CD4-positive, alpha-beta T cell treated with Interleukin-1 beta for 1 hour (primary cell): ENCODE data around the gene ATP11A.
"Not testable (repeated sequence)": the region's sequence is repeated elsewhere in the genome, so short reads cannot be mapped to it uniquely, and the experiment has no call there.

Experiments used
- DNase-seq, 2 donors: peaks; one replicate each; pipeline ENCODE4 v3.0.0-alpha.2; 2020 to 2022

ATP11A gene

DNA sequence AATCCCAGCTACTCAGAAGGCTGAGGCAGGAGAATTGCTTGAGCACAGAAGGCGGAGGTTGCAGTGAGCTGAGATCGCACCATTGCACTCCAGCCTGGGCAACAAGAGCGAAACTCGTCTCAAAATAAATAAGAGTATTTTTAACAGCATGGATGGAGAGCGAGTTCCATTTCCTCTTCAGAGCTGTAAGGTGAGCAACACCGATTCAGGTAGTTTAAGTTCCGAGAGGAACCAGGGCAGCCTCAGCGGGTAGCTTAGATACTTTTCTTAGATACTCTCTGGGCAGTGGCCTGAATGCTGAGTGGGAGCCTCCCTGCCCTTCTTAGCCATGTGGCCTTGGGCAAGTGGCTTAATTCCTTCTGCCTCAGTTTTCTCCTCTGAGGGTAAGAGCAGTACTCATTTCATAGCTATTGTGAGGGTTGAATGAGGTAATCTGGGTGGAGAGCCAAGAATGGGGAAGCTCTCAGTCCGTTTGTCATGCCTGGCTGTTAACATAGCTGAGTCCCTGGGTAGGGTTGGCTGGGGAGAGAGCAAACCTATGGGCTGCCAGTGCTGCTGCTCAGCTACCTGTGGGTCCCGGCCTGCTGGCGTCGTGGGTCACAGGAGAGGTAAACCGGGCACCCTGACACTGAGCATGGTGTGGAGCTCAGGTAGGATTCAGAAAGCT lies 4.1 kb downstream of the ATP11A start:
- peak in 1 of 2 donors; percentile 22 for DNase-seq

DNA sequence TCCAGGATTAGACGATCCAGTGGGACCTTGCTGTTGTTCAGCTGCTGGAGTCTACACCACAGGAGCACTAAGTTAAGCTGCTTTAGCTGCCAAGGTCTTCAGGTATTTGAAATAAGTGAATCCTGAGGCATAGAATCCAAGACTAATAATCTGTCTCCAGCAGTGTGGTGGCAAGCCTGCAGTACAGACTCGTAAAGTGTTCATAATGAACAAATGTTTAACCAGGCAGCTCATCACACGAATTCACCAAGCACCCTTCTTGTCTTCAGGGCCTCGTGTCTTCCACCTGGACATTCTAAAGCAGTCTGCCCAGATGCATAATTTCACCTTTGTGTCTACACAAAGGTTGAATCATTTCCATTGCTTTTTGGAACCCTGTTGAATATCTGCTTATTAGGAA lies 5.3 kb downstream of the ATP11A start:
- no peak for DNase-seq

DNA sequence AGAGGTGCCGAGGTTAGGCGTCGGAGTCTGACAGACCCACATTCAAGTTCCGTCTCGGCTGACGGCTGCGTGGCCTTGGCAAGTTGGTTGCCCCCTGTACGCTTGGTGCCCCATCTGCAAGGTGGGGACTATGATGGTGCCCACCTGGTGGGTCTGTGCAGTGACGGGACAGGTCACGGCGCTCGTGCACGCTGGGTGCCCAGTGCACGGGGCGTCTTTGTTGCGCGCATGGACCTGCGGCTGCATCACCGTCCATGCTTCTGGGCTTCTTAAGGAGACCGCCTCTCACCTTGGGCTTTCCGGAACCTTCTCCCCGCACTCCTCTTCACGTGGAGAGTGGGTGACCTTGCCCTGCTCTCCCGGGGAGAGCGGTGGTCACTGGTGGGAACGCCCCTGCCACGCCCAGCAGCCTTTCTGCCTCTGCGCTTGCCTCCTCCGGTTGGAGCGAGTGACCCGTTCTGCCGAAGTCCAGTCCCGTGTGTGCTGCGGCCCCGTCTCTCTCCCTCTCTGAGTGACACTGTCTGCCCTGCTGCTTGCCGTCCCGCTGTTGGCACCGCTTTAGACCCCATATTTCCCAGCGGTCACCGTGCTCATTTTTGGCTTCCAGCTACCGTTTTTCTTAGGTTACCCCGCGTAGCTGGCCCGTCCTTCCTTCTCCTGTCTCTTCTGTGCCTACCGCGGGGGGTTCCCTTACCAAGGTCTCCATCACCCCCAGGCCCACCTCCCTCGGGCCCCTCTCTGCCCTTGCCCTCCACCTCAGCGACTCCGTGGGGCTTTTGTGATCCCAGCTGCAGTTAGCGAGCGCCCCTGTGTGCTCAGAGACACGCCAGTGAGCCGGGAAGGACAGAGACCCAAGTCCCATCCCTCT lies 6.4 kb downstream of the ATP11A start:
- DNase-seq, result no peak

DNA sequence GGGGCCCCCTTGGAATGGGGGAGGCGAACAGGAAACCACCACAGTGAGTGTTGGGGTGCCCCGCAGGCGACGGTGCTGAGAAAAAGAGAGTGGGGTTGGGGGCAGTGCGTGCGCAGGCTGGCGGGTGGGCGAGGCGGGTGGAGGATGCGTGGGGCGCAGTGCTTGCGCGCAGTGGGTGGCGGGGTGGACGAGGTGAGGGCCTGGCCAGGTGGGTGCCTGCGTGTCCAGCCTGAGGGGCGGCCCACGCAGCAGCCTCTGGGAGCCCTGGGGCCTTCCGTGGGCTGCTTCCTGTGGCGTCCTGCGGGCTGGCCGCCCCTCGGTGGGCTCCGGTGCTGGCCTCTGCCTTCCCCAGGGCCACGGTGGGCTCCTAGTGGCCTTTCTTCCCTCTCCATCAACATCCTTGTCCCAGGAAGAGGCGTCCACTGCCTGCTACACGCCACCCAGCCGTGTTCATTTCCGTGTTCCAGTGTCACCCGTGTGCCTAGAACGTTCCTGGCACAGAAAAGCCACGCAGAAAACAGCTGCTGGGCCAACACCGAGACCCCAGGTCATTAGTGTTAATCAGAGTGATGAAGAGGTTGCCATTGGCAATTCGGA lies 7.1 kb downstream of the ATP11A start:
- no peak for DNase-seq

DNA sequence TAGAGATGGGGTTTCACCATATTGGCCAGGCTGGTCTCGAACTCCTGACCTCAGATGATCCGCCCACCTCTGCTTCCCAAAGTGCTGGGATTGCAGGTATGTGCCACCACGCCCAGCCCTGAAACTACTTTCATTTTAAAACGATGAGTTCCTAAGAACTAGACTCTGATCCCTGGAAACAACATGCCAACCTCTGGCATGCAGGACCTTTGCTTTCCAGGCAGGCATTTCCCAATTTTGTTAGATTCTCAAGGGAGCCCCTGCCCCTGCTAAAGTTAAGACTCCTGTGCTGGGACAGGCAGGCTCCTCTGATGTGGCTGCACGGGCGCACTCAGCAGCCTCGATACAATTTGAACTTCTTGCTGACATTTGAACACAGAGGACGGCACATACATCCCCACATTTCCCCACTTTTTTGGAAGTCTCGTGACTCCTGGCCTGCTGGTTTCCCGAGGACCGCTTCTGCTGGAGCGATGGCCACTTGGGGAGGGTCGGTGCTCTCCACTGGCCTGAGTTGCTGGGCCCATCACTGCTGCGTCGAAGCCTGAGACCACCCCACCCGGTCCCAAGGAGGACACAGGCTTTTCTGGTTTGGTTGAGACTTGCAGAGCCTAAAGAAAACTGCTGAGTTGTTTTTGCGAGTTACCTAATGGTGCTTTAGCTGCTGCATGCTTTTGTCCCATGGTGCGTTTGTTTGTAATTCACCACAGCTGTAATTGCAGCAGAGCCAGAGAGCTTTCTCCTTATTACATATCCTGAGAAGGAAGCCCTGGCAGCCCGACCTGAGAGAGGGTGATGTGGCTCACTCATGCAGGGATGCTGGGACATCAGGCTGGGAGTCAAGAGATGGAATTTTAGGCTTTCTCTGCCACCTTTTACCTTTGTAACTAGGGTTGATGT lies 8.2 kb downstream of the ATP11A start:
- no peak for DNase-seq

DNA sequence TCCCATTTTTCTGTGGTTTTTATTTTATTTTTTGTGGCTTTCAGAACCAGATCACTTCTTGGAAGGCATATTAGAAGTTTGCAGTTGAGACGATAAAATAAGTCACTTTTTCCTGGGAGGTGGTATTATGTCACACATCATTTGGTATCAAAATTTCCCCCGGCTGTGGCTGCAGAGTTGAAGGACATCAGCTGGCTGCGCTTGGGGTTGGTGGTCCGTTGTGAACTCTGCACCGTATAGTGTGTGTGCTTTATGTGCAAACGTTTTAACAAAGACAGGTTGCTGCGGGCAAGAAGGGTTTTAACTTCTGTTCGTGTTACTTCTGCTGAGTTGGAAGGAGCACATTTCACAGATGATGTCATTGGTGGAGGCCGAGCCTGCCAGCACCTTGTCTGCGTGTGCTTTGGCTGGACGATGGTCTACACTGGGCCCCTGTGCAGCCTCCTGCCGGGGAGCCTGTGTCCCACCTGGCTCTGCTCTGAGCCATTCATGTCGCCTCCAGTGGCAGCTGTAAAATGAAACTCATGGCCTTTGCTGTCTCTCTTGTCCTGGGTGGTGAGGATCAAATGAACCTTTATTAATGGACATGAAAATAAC lies 9.6 kb downstream of the ATP11A start:
- DNase-seq, result no peak

DNA sequence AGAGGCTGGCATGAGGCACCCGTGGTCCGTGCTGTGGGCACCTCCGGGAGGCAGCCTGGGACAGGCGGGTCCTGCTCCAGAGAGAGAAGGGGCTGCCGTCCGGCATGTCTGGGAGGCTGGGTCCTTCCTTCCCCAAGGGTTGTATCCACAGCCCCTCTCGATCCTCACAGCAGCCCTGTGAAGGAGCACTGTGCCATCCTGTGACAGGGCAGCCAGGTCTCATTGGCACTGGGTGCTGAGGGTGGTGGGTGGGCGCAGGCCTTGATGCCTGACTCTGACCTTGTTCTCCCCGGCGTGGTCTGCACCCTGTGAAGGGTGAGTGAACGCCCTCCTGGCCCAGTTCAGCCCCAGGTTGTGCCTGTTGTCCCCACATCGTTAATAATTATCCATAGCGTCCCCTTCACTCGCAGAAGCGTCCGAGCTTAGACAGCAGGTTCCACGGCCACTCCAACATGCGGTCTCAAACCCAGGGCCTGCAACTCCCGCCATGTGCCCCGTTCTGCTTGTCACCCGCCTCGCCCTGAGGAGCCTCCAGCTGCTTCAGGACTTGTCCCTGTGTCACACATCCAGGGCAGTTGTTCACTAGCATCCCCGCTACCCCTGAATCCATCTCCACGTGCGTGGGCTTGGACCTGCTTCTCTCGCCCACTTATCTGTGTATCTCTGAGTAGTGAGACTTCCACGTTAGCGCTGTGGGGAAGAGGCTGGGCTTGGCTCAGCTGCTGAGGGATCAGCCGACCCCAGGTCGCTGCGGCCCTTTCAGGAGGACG lies 10.6 kb downstream of the ATP11A start:
- no peak for DNase-seq

DNA sequence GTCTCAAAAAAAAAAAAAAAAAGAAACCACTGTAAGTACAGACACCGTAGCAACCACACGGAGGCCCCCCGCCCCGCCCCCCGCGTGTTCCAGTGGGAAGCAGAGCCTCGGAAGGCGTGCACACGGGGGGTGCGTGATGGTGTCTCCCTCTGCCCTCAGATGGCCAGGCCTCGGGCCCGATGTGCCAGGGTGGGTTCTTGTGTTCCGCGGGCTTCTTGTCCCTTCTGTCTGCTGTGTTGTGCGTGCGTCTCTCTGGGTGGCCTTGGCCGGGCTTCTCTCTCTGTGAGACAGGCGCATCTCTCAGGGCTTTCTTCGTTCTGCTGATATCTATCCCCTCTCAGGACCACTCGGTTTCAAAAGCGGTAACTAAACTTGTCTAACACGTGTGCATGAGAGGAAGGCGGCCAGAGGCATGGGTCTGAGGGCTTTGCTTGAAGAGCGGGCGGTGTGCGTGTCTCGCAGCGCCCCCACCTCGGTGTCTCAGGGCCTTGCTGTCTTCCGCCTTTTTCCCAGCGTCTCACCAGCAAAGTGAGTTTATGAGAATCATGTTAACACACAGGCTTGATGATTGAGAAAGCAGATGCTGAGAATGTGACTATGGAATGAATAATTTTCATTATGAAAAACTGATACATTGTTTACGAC lies 12.6 kb downstream of the ATP11A start:
- no peak for DNase-seq

DNA sequence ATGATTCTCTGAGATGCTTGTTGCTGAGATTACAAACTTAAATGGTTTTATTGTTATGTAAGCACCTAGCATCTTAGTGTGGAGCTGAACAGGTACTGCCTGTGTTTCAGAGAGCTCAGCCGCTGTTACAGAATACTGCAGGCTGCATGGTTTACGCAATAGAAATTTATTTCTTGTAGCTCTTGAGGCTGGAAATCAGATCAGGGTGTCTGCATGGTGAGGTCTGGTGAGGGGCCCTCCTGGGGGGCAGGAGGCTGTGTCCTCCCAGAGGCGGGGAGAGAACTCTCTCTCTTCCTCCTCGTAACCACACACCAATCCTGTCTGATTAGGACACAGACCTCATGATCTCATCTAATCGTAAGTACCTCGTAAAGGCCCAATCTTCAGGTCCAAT lies 13.1 kb downstream of the ATP11A start:
- no peak for DNase-seq

DNA sequence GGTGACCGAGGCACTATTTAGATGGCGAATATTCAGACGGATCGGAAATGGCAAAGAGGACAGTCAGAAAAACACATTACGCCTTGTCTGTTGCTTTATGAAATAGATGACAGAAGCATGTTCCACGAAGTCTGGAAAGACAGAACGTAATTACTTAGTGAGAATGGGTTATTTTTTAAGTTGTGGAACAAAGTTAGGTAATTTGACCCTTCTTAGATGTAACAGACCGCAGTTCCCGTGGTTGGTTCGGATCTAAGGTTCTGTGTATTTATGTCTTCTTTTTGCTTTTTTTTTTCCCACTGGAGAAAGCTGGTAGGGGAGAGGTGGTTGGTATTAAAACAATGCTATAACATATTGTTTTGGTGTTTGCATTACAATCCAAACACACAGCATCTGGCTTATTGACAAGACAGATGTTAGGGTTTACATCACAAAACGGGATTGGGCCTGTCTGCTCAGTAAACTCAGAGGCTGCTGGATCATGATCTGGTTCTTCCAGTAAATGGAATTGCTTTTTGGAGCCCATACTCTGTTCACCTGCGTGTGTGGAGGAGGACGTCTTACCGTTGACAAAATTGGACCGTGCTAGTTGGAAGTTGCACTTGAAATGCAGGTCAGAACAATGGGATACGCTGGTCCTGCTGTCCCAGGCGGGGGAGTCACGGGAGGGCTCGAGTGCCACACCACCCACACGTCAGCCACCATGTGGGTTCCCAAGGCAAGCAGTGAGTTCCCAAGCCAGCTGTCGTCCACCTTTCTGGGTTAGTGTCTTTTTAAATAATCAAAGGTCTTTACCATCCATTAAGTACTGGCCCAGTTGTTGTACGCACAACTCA lies 13.8 kb downstream of the ATP11A start:
- no peak for DNase-seq

DNA sequence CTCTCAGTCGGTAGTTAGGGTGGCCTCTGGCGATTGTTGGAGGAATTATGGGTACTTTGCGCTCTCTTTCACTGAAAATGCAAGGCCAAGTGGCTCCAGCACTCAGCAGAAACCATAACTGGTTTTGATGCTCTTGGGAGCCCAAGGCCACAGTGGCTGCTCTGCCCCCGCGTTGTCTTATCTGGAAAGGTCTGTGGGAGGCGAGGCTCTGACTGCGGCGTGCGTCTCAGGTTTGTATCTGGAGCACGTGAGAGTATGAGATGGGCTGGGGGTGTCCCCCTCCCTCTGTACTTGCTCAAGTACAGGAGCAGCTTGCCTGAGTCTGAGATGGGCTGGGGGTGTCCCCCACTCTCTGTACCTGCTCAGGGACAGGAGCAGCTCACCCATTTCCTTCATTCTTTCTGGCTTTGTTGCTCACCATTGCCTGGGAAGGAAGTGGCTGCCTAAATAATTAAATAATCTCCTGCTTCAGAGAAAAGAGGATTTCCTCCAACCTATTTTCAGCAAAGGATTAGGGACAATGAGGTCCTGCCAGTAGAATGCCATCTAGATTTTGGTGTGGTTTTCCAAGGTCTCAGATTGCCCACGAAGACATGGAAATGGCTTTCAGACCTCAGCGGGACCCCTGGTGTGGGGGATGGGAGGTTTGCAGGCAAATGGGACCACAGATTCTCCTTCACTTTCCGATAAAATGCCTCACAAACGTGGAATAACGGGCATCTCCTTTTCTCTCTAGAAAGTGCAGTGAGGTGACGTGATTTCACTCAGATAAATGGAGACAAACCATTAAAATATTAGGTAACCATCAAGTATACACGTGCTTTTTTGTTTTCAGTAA lies 14.7 kb downstream of the ATP11A start:
- no peak for DNase-seq

DNA sequence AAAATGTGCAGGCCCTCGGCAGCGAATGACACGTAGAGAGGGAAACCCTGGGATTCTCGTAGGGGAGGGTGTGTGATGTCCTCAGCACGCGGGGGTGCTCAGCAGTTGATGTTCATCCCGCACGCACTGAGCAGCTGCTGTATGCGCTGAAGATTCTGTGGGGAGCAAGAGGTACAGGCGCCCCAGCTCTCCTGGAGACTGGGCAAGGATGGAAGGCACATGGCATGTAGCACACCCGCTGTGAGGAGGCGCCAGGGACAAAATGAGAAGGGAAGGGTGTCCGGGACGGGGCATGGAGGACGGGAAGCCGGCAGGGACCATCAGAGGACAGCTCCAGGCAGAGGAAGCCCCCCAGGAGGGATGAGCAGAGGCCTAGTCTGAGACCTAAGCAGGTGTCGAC lies 15.4 kb downstream of the ATP11A start:
- no peak for DNase-seq

DNA sequence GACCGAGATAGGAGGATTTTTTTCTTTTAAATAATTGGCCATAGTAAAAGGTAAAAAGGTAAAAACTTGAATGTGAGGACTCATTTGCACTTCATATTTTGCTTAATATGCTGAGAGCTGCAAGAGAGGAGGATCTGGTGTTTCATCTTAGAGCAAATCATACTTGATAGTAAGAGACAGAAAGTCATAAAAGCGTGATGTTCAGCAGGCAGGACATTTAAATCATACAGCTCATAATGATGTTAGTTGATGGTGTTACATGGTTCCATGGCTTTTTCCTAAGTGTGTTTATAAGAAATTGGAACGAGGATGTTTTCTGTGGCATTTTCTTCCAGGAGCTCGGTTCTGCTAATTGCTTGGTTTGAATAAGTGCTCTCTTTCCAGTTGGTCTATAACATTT lies 16.3 kb downstream of the ATP11A start:
- no peak for DNase-seq

DNA sequence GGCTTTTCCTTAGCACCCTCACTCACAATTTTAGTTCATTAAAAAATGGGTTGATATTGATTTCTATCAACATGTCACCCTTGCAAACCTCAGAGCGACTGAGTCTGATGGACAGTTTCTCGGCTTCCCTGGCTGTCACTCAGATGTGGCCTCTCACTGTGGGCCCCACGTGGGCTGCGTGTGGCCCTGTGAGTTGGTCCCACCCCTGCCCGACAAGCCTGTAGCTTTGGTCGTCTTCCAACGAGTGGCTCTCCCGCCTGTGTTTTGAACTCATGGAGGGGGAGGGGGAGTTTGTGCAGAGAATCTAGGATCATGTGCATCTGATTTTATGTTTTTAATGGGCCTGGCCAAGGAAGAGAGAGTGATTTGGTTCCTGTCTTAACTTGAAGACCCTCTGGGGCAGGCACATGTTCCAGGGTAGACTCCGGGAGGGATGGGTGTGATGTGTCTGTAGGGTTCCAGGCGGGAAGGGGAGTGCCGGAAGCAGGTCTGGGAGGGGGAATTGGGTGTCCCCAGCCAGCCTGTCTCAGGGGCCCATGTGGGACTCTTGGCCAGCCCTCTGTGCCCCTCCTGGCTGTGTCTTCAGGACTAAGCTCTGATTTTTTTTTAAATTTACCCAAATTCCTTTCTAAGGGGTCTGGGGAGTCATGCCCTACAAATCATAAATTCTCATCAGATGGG lies 18.9 kb downstream of the ATP11A start:
- no peak for DNase-seq

DNA sequence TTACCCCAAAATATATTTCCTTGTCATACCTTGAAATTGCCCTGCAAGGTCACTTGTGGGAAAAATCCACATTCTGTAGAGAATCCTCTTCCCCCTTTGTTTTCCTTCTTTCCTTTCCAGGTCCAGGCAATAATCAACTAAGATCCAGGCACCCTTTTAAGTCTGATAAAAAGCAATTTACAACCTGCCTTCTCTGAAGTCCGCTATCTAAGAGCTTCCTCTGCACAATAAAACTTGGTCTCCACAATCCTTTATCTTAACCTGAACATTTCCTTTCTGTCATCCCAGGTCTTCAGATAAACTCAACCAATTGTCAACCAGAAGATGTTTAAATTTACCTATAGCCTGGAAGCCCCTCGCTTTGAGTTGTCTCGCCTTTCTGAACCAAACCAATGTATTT lies 19.5 kb downstream of the ATP11A start:
- DNase-seq, result not testable (repeated sequence)

DNA sequence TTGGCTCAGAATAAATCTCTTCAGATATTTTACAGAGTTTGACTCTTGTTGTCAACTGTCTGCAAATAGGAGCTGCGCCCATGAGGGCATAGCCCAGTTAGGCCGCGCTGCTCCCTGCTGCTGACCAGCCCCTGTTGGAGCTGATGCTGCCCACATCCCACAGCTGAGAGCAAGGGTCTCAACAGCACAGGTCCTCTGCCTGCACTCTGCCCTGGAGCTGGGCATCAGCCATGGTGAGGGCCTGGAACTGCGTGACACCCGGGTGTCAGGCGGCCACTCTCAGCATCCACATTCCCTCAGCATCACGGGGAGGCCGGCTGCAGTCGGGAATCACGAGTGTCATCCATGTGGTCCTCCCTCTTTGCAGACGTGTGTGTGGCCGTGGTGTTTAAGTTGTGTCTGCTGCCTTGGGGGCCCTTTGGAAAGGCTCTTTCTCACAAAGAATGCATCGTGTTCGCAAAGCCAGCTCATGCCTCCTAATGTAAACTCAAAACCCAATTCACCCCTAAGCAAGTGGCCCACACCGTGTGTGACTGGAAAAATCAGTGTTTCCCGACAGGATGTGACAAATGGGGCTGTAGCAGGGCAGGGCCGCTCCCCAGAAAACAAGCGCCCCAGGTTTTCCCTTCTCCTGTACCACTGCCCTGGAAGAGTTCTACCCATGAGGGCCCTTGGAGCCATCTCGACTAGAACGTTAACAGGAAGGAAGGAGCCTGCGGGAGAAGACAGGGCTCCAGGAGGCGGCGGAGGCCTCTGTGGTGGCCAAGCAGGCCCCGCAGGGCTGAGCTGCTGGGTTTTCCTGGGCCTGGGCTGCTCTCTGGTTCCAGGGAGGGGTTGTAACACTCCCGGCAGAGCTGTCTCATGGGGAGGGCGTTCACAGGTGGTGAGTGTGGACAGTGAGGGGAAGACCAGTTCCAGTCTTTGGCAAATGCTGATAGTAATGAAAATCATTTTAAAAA lies 20.3 kb downstream of the ATP11A start:
- DNase-seq, result no peak

DNA sequence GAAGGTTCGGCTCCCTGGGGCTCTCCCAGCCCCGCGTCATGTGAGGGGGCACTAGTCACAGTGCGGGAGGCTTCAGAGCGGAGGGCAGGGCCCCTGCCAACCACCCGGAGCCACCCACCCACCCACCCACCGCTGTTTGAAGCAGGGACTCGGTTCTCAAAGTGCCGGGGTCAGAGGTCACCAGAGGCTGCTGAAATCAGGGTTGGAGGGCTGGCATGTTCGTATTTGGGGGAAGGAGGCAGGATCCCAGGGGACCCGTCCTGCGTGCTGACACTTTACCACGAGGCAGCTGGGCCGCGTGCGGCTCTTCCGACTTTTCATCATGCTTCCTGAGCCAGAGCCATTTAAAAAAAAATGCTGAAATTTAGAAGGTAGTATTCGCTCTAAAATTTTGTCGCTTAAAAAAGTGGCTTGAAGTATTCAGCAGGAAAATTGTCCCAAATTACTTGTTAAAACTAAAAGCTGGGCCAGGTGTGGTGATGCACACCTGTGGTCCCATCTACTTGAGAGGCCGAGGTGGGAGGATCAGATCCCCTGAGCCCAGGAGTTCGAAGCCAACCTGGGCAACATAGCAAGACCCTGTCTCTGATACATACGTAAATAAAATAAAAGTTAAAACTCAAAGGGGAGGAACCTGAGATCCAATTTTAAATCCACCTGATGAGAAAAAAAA lies 21.2 kb downstream of the ATP11A start:
- no peak for DNase-seq
